VCaP (cell line): ENCODE data around the gene RBM25.
"Not testable (repeated sequence)": the region's sequence is repeated elsewhere in the genome, so short reads cannot be mapped to it uniquely, and the experiment has no call there.

Experiments
- H3K27ac ChIP-seq: fragments of 450-650 bp; 2 replicates; pipeline ENCODE4 v1.5.1; 2017
- TF ChIP-seq, protein P1 (sequence below): fragments of 450-650 bp; conservative IDR thresholded peaks from 2 replicates; pipeline ENCODE4 v1.5.1; 2017; ENCODE audit warnings: mild to moderate bottlenecking, moderate library complexity

RBM25 gene

DNA sequence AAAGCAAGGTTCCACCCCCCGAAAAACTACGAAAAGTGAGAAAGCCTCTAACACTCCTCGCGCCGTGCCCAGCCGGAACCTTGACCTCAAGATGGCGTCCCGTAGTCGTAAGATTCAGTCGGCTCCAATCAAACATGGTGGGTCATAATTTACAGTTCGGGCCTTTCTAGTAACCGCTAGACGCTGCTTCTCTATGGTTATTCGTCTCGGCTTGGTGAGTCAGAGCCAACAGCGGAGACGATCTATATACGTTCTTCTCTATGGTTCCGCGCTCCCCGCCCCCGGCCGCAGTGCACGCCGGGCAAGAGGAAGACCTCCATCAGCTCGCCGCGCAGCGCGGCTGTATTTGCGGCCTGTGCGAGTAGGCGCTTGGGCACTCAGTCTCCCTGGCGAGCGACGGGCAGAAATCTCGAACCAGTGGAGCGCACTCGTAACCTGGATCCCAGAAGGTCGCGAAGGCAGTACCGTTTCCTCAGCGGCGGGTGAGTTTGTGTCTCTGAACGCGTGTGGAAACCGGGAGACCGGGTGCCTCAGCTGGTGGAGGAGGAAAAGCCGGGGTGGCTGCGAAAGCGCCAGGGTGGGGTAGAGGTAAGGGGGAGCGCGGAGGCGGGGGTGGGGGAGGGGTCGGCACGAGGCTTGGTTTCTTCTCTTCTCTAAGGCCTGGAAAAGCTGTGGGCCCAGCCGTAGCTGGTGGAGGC is at the start of gene RBM25:
TSS of gene RBM25 (plus strand) at position 311 of the 698 bp plus-strand sequence. CDS start 13,108 bp downstream, outside the sequence.
- TF ChIP-seq, protein P1, sequence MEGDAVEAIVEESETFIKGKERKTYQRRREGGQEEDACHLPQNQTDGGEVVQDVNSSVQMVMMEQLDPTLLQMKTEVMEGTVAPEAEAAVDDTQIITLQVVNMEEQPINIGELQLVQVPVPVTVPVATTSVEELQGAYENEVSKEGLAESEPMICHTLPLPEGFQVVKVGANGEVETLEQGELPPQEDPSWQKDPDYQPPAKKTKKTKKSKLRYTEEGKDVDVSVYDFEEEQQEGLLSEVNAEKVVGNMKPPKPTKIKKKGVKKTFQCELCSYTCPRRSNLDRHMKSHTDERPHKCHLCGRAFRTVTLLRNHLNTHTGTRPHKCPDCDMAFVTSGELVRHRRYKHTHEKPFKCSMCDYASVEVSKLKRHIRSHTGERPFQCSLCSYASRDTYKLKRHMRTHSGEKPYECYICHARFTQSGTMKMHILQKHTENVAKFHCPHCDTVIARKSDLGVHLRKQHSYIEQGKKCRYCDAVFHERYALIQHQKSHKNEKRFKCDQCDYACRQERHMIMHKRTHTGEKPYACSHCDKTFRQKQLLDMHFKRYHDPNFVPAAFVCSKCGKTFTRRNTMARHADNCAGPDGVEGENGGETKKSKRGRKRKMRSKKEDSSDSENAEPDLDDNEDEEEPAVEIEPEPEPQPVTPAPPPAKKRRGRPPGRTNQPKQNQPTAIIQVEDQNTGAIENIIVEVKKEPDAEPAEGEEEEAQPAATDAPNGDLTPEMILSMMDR = no peak
- peak within 1 kb of the TSS; percentile 95 for H3K27ac ChIP-seq

DNA sequence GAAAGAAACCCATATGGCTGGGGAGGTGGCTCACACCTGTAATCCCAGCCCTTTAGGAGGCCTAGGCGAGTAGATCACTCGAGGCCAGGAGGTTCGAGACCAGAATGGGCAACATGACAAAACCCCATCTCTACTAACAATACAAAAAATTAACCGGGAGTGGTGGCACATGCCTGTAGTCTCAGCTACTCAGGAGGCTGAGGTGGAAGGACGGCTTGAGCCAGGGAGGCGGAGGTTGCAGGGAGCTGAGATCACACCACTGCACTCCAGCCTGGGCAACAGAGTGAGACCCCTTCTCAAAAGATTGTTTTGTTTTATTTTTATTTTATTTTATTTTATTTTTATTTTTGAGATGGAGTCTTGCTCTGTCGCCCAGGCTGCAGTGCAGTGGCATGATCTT is 47.1 kb upstream of the RBM25 start:
- H3K27ac ChIP-seq = not testable (repeated sequence)

DNA sequence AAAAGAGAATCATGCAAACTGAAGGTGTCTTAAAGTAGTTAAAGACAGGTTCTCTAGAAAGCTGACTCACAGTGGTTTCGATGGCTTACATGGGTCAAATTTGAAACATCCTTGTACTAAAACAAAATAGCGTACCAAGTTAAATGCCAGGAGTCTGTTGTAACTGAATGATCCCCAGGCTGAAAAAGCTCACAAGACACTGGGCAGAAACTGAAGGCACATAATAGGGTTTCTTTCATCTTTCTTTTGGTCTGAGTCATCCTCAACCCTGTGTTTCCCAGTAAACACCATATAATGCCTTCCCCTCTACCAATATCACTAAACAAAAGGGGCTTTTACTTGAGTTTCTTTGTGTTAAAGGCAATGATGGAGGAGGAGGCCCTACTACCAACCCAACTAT is 44.2 kb upstream of the RBM25 start:
- H3K27ac ChIP-seq = no peak overlapping the region
- TF ChIP-seq, protein P1 = no peak

DNA sequence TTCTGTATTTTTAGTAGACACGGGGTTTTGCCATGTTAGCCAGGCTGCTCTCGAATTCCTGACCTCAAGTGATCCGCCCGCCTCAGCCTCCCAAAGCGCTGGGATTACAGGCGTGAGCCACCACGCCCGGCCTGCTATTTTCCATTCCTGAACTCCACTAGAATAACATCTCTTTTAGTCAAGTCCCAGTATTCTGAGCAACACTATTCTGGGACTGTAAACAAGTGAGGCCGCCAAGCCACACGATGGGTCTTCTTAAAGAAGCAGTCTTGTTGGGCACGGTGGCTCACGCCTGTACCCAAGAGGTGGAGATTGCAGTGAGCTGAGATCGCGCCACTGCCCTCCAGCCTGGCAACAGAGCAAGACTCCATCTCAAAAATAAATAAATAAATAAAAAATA is 42.8 kb upstream of the RBM25 start:
- not testable (repeated sequence) for H3K27ac ChIP-seq

DNA sequence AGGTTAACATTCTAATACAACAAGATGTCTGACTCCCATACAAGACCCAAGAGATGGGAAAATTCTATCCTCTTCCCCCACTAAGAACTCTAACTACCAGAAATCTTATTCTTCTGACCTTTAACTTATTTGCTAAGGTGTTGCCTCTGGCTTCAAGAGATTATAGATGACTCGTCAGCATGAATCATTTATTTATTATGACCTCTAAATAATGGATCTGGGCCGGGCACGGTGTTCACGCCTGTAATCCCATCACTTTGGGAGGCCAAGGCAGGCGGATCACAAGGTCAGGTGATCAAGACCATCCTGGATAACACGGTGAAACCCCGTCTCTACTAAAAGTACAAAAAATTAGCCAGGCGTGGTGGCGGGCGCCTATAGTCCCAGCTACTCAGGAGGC is 42.3 kb upstream of the RBM25 start:
- H3K27ac ChIP-seq = not testable (repeated sequence)

DNA sequence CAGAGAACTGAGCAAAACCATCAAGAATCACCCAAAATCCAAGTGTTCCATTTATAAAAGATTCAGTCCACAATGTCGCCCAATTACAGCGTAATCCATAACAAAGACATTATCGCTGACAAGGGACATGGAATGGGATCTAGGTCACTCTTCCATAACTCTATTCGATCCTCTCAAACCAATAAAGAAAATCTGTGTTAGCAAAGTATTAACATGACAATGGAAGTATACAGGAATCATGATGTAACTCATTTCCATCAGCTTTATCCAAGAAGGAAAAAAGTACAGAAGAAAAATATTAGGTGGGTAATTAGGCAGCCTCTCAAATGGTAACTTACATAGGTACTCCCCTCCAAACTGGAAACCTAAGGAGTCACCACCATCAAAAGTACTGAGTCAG is 36.3 kb upstream of the RBM25 start:
- no peak overlapping the region for H3K27ac ChIP-seq
- TF ChIP-seq, protein P1 = no peak

DNA sequence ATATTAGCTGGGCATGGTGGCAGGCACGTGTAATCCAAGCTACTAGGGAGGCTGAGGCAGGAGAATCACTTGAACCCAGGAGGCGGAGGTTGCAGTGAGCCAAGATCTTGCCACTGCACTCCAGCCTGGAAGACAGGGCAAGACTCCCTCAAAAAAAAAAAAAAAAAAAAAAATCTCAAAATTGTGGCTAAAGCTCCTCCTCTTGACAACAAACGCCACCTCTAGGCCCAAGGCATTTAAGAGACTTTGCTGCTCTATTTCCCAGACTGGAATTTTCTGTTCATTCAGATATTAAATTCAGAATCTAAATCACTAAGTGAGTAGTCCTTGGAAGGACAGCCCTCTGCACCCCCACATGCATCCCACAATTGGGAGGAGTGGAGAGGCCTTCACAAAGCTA is 32.8 kb upstream of the RBM25 start:
- TF ChIP-seq, protein P1 = no peak
- H3K27ac ChIP-seq = peak overlapping the region; percentile 52; the same call in 1 of the 2 replicates

DNA sequence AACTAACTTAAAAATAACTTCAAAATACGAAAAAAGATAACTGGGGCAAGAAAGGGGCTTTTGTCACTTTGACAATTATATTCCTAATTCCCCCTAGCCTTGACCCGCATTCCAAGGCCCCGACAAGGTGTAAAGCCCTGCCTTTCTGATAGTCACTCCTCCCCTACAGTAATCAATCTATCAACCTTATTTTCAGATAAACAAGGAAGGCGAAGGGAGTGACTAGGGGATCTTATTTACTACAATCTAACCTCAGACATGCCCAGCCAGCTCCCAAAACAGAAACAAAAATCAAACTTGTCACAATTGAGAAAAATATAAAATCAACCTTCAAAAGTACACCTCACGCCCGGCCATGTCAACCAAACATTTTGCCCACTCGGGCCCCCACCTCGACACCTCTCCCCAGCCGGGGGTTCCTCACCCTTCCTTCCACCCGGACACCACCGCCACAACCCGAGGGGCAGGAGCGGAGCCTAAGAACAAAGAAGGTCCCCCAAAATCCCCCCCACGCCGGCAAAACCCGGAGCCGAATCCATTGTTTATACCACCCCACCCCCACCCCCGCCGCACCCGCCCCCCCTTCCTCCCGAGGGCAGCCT is 32.0 kb upstream of the RBM25 start:
- TF ChIP-seq, protein P1 = no peak
- H3K27ac ChIP-seq = peak overlapping the region; percentile 52

DNA sequence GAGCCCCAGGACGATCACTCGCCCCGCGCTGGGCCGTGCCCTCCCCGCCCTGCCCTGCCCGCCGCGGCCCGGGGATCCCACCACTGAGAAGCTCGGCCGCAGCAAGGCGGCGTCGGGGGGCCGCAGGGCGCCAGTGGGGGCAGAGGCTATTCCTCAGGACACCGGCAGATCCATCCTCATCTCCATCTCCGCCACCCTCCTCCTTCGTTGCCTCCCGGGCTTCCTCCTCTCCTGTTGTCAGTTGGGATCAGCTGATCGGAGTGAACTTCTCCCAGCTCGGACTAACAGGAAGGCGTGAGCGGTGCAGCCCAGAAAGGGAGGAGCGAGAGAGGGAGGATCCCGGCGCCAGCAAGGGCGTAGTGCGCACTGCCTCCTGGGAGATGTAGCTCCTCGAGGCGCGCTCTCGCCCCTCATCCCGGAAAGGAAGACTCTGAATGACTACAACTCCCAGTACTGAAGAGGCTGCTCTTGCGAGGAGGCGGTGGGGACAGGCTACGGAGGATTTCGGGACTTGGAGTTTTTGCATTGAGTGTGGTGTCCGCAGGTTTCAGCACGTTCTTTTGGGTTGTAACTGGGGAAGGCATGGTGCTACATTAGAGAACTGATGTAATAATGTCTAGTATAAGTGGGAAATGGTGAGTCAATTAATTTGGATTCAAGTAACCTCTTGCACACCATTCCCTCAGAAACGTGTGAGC is 31.3 kb upstream of the RBM25 start, which contains the start of gene ZFYVE1:
TSS of gene ZFYVE1 (minus strand) at position 262 of the 698 bp plus-strand sequence. CDS start 2,598 bp downstream, outside the sequence.
- peak within 1 kb of the TSS; percentile 52 for H3K27ac ChIP-seq
- TF ChIP-seq, protein P1 = no peak
